ENCODE data around the gene PARVA. TPM values are rescaled to one million over a fixed set of nuclear protein-coding genes. Genes with fewer than 3 reads are reported as not detected.

PARVA gene
- total and polyA plus RNA-seq, 2 of the 8 experiments (the other 6 are each of a cell fraction or from before 2014, with no cell fraction given), result 3.1 to 13.5 TPM

- CTCF ChIA-PET (ENCODE audit: partially characterized antibody), result no interaction called here
- no peak overlapping the region for H3K23ac ChIP-seq (ENCODE audit: insufficient read length)
- no peak overlapping the region for H4K5ac ChIP-seq (ENCODE audit: insufficient read length, low read depth, low read length)
- no peaks in the 10 kb centered on the region for H3K79me2 ChIP-seq (ENCODE audit: control insufficient read depth in 1 of 2, insufficient read depth in 2 of 2, low read length in 2 of 2)
- H2AK5ac ChIP-seq (ENCODE audit: low read depth, low read length), result no peak overlapping the region
- no peak for DNase-seq (ENCODE audit: low read depth in 1 of 2, low spot score in 2 of 2)
- TF ChIP-seq CHD2 (IDR thresholded peaks at IDR 0.05; ENCODE audit: low read length), result no peak
- no peak for TF ChIP-seq JUN (IDR thresholded peaks at IDR 0.05; ENCODE audit: low read depth, low read length)
- no peak for TF ChIP-seq JUND (IDR thresholded peaks at IDR 0.05; ENCODE audit: low read length)
- TF ChIP-seq SIX5 (IDR thresholded peaks at IDR 0.05; ENCODE audit: low read depth, low read length), result no peak
- no peak for TF ChIP-seq POLR2A (IDR thresholded peaks at IDR 0.05; ENCODE audit: control extremely low read depth in 1 of 2, low read depth in 2 of 2, low read length in 2 of 2)
- TF ChIP-seq NRF1 (IDR thresholded peaks at IDR 0.05; ENCODE audit: low read depth, low read length), result no peak
- no peak for TF ChIP-seq EGR1 (IDR thresholded peaks at IDR 0.05; ENCODE audit: borderline replicate concordance, low read depth, low read length)
- no peak for TF ChIP-seq GTF2F1 (IDR thresholded peaks at IDR 0.05; ENCODE audit: borderline replicate concordance, low read depth, low read length)
- TF ChIP-seq NANOG (IDR thresholded peaks at IDR 0.05; ENCODE audit: insufficient read depth, low read depth, low read length, poor library complexity, severe bottlenecking), result no peak
- no peak for TF ChIP-seq TEAD4 (IDR thresholded peaks at IDR 0.05; ENCODE audit: low read depth, low read length)
- no peak for TF ChIP-seq SAP30 (IDR thresholded peaks at IDR 0.05; ENCODE audit: insufficient read depth, insufficient replicate concordance, low read length)
- no peak for TF ChIP-seq MAX (IDR thresholded peaks at IDR 0.05)
- no peak for TF ChIP-seq CBX8 (IDR thresholded peaks at IDR 0.05; ENCODE audit: borderline replicate concordance, low read depth, low read length)
- TF ChIP-seq BACH1 (IDR thresholded peaks at IDR 0.05; ENCODE audit: low read length), result no peak
- no peak for TF ChIP-seq KDM4A (IDR thresholded peaks at IDR 0.05; ENCODE audit: low read depth, low read length, severe bottlenecking)
- H3K27ac ChIP-seq (ENCODE audit: low read depth, low read length), result no peak overlapping the region
- H3K4me1 ChIP-seq (replicated peaks in 1 of 4; ENCODE audit: control insufficient read depth in 3 of 4, insufficient read depth in 4 of 4, low read length in 3 of 4), result peaks cover 0 to 3% (median 2%) of the 10 kb centered on the region in 4 experiments; a peak in 2 of 7 replicates
- H3K18ac ChIP-seq (ENCODE audit: extremely low read depth, low read length), result no peak overlapping the region
- H4K8ac ChIP-seq (ENCODE audit: extremely low read depth, insufficient read depth, low read length), result no peak overlapping the region
- H4K91ac ChIP-seq (replicated peaks; ENCODE audit: insufficient read length, low read length), result no peak overlapping the region
- no peaks in the 10 kb centered on the region for H3K79me1 ChIP-seq (ENCODE audit: low read depth, low read length)
- H2BK12ac ChIP-seq (ENCODE audit: low read depth, low read length), result no peak overlapping the region
- no peaks in the 10 kb centered on the region; the same call in 1 of the 2 replicates for H3K23me2 ChIP-seq (ENCODE audit: low read depth, low read length)
- POLR2A ChIA-PET (ENCODE audit: partially characterized antibody), result no interaction called here
- no peaks in the 10 kb centered on the region for H3K36me3 ChIP-seq (ENCODE audit: control insufficient read depth in 2 of 4, insufficient read depth in 4 of 4, low read length in 3 of 4)
- FAIRE-seq, result no peak
- no peaks in the 10 kb centered on the region for H4K20me1 ChIP-seq (replicated peaks in 1 of 2; ENCODE audit: control insufficient read depth in 1 of 2, insufficient read depth in 2 of 2, low read length in 2 of 2)
- H3K4me3 ChIP-seq (ENCODE audit: extremely low read depth in 1 of 4, insufficient read depth in 2 of 4, low read depth in 3 of 4, low read length in 4 of 4), result no peak overlapping the region
- H2BK120ac ChIP-seq (replicated peaks; ENCODE audit: low read depth, low read length), result no peak overlapping the region
- 0 out of 4 replicates have a peak, but pooled peaks cover 0 to 4% of the 10 kb centered on the region in 2 experiments for H3K9me3 ChIP-seq (ENCODE audit: insufficient read depth in 2 of 2, low read depth in 1 of 2, low read length in 1 of 2)
- no peak overlapping the region for H2BK15ac ChIP-seq (ENCODE audit: low read length)
- H3K4me2 ChIP-seq (ENCODE audit: insufficient read depth in 1 of 2, low read depth in 2 of 2, low read length in 2 of 2), result no peak overlapping the region
- H2BK20ac ChIP-seq (ENCODE audit: low read length), result no peak overlapping the region
- WGBS, 2 experiments (ENCODE audit: extremely low coverage in 1 of 2, insufficient coverage in 1 of 2, insufficient read length in 1 of 2, insufficient replicate concordance in 2 of 2, low coverage in 1 of 2, low lambda C conversion rate in 2 of 2, missing lambda C conversion rate in 1 of 2), result 83% methylated on average over 1 of the region's 1 CpG; no CpG with 5 or more reads in 1 of the 2 experiments
- no peak overlapping the region for H3K4ac ChIP-seq (replicated peaks; ENCODE audit: insufficient read length, low read depth, low read length)
- no peak overlapping the region for H3K14ac ChIP-seq (ENCODE audit: insufficient read length)
- no peak overlapping the region for H3K9ac ChIP-seq (replicated peaks in 1 of 4; ENCODE audit: extremely low read depth in 1 of 4, low read depth in 3 of 4, low read length in 3 of 4)
- H3K27me3 ChIP-seq (replicated peaks in 1 of 4; ENCODE audit: control insufficient read depth in 3 of 4, extremely low read depth in 1 of 4, insufficient read depth in 3 of 4, low read length in 3 of 4), result no peaks in the 10 kb centered on the region
- no peak overlapping the region for H3K56ac ChIP-seq (replicated peaks; ENCODE audit: insufficient read length, low read depth, low read length)
- H2BK5ac ChIP-seq (ENCODE audit: low read depth, low read length), result no peak overlapping the region
- H2AFZ ChIP-seq (ENCODE audit: low read length), result no peak overlapping the region
These were observed 58.9 kb downstream of the PARVA start for GRCh38 chr11:12436266-12436665.

Measured in H1 (cell line).